Posterior vena cava (tissue), 2 donors: Measurements from ENCODE around the gene CSAG1. TPM values are rescaled to one million over a fixed set of nuclear protein-coding genes. Genes with fewer than 3 reads are reported as not detected.
"Not testable (repeated sequence)": the region's sequence is repeated elsewhere in the genome, so short reads cannot be mapped to it uniquely, and the experiment has no call there.

Experiments
- DNase-seq: peaks from one replicate; pipeline ENCODE4 v3.0.0-alpha.2; 2020; ENCODE audit warnings: low spot score
- intact Hi-C, 2 donors: fragments of 100-400 bp; cut with DNase I; formaldehyde crosslinking; loops; one replicate each; pipeline versions ENCODE4 v1.14.1 to v1.14.2; 2022 to 2023
- long read RNA-seq, 2 donors: library from polyadenylated mRNA; unstranded; transcript quantifications; one replicate each; pipeline ENCODE4 v2.0.0, GENCODE V29; 2020 to 2021
- total RNA-seq, 2 donors: library from RNA; stranded (reverse); fragmentation: NEBNext Ultra II Directional; extraction: Animal tissue kit (Norgen Biotek cat#: 25700); gene quantifications; one replicate each; pipeline ENCODE4 v1.2.1, GENCODE V29; 2021
- donor health status: DM: yes; HTN: yes; CAD: no.
- donor health status: DM: yes; HTN: yes; CAD: no.

The CSAG1 gene
- total RNA-seq, result not detected
- long read RNA-seq, donor 1, result 0 reads
- long read RNA-seq, donor 2, result 0 reads

GRCh38 chrX:152733261-152733975, at the start of gene CSAG1, which contains the start of gene MAGEA12:
Gene CSAG1 (minus strand): TSS chrX:152733721. CDS start chrX:152732460, 1,261 bp downstream.
Gene MAGEA12 (plus strand): TSS chrX:152733757. CDS start chrX:152736162, 2,405 bp downstream.
- intact Hi-C loops, result no loop called here
- peak; percentile 73 for DNase-seq

- DNase-seq, intact Hi-C loops: not testable (repeated sequence)
Observed at GRCh38 chrX:152769549-152770289, 36.2 kb upstream of the CSAG1 start, which contains the start of gene MAGEA6. Gene MAGEA6 (minus strand): TSS chrX:152769689. CDS start chrX:152767650, 2,039 bp downstream.

GRCh38 chrX:152766562-152766961, 33.0 kb upstream of the CSAG1 start:
- intact Hi-C loops, result not testable (repeated sequence)
- peak; percentile 46 for DNase-seq

- intact Hi-C loops, DNase-seq: not testable (repeated sequence)
Observed at GRCh38 chrX:152761582-152761981, 28.1 kb upstream of the CSAG1 start.

GRCh38 chrX:152759544-152759943, 26.0 kb upstream of the CSAG1 start:
- intact Hi-C loops, result not testable (repeated sequence)

GRCh38 chrX:152758918-152759317, 25.4 kb upstream of the CSAG1 start, which contains the start of gene CSAG3:
Gene CSAG3 (plus strand): TSS chrX:152759218.
- DNase-seq, intact Hi-C loops: not testable (repeated sequence)

More at GRCh38 chrX:152759544-152759943, 26.0 kb upstream of the CSAG1 start:
- DNase-seq, result not testable (repeated sequence)

- intact Hi-C loops, result not testable (repeated sequence)
Observed at GRCh38 chrX:152754871-152755270, 21.4 kb upstream of the CSAG1 start.

GRCh38 chrX:152753686-152754650, 20.4 kb upstream of the CSAG1 start, which contains the start of gene MAGEA2:
Gene MAGEA2 (minus strand): TSS chrX:152753842. CDS start chrX:152751363, 2,479 bp downstream.
- DNase-seq, intact Hi-C loops: not testable (repeated sequence)

More at GRCh38 chrX:152754871-152755270, 21.4 kb upstream of the CSAG1 start:
- DNase-seq, result not testable (repeated sequence)

GRCh38 chrX:152738560-152738959, 5.0 kb upstream of the CSAG1 start:
- intact Hi-C loops, result no loop called here
- DNase-seq, result no peak

GRCh38 chrX:152736528-152736927, 3.0 kb upstream of the CSAG1 start:
- intact Hi-C loops, DNase-seq: not testable (repeated sequence)

GRCh38 chrX:152735860-152736511, 2.5 kb upstream of the CSAG1 start:
- DNase-seq, result peak; percentile 66
- intact Hi-C loops, result no loop called here

- intact Hi-C loops, result no loop called here
- no peak for DNase-seq
Observed at GRCh38 chrX:152735101-152735500, 1.6 kb upstream of the CSAG1 start.

- intact Hi-C loops, result not testable (repeated sequence)
- DNase-seq, result peak; percentile 62
Observed at GRCh38 chrX:152734143-152734858, 780 bp upstream of the CSAG1 start.

- no peak for DNase-seq
- intact Hi-C loops, result no loop called here
Observed at GRCh38 chrX:152725409-152725808, 8.1 kb downstream of the CSAG1 start.

- DNase-seq, intact Hi-C loops: not testable (repeated sequence)
Observed at GRCh38 chrX:152713815-152714787, 19.4 kb downstream of the CSAG1 start, which contains the start of gene MAGEA2B. Gene MAGEA2B (plus strand): TSS chrX:152714628. CDS start chrX:152717107, 2,479 bp downstream.

- DNase-seq, intact Hi-C loops: not testable (repeated sequence)
Observed at GRCh38 chrX:152713195-152713594, 20.3 kb downstream of the CSAG1 start.
